ENCODE data around the gene SIGLEC7.

Gene SIGLEC7

GRCh38 chr19:51119611-51120010 is 22.5 kb upstream of the SIGLEC7 start:
- no peak for TF ChIP-seq CTCF (IDR thresholded peaks at IDR 0.05; ENCODE audit: low read depth, low read length)
- Histone ChIP-seq H3K36me3 (no peaks in the 10 kb centered on the region), H3K27me3 (ENCODE audit: insufficient read depth, low read depth, severe bottlenecking) (peaks cover 87% of the 10 kb centered on the region), H3K27ac (no peak overlapping the region), H3K4me3 (ENCODE audit: low read depth, low read length) (no peak overlapping the region), H3K9me3 (ENCODE audit: severe bottlenecking) (no peaks in the 10 kb centered on the region)
- no peak for DNase-seq

GRCh38 chr19:51120160-51120559 is 21.9 kb upstream of the SIGLEC7 start:
- Histone ChIP-seq H3K27ac (no peak overlapping the region), H3K27me3 (ENCODE audit: insufficient read depth, low read depth, severe bottlenecking) (peaks cover 87% of the 10 kb centered on the region), H3K4me3 (ENCODE audit: low read depth, low read length) (no peak overlapping the region), H3K36me3 (no peaks in the 10 kb centered on the region), H3K9me3 (ENCODE audit: severe bottlenecking) (no peaks in the 10 kb centered on the region)
- TF ChIP-seq CTCF (IDR thresholded peaks at IDR 0.05; ENCODE audit: low read depth, low read length): no peak
- DNase-seq: no peak

GRCh38 chr19:51121257-51121656 is 20.8 kb upstream of the SIGLEC7 start:
- no peak for TF ChIP-seq CTCF (IDR thresholded peaks at IDR 0.05; ENCODE audit: low read depth, low read length)
- H3K9me3 ChIP-seq (ENCODE audit: severe bottlenecking): no peaks in the 10 kb centered on the region
- peaks cover 87% of the 10 kb centered on the region for H3K27me3 ChIP-seq (ENCODE audit: insufficient read depth, low read depth, severe bottlenecking)
- H3K27ac ChIP-seq: no peak overlapping the region
- DNase-seq: no peak
- no peaks in the 10 kb centered on the region for H3K36me3 ChIP-seq
- H3K4me3 ChIP-seq (ENCODE audit: low read depth, low read length): no peak overlapping the region

- Histone ChIP-seq H3K36me3 (no peaks in the 10 kb centered on the region), H3K27ac (no peak overlapping the region), H3K4me3 (ENCODE audit: low read depth, low read length) (no peak overlapping the region), H3K27me3 (ENCODE audit: insufficient read depth, low read depth, severe bottlenecking) (peaks cover 87% of the 10 kb centered on the region), H3K9me3 (ENCODE audit: severe bottlenecking) (no peaks in the 10 kb centered on the region)
- no peak for TF ChIP-seq CTCF (IDR thresholded peaks at IDR 0.05; ENCODE audit: low read depth, low read length)
- no peak for DNase-seq
Observed at GRCh38 chr19:51122112-51122981, 19.8 kb upstream of the SIGLEC7 start.

- no peak for DNase-seq
Observed at GRCh38 chr19:51123381-51123800, 18.7 kb upstream of the SIGLEC7 start.

More at GRCh38 chr19:51123381-51123800, 18.7 kb upstream of the SIGLEC7 start:
- no peak overlapping the region for H3K27ac ChIP-seq
- no peak for TF ChIP-seq CTCF (IDR thresholded peaks at IDR 0.05; ENCODE audit: low read depth, low read length)
- peaks cover 87% of the 10 kb centered on the region for H3K27me3 ChIP-seq (ENCODE audit: insufficient read depth, low read depth, severe bottlenecking)
- no peak overlapping the region for H3K4me3 ChIP-seq (ENCODE audit: low read depth, low read length)
- no peaks in the 10 kb centered on the region for H3K9me3 ChIP-seq (ENCODE audit: severe bottlenecking)
- H3K36me3 ChIP-seq: no peaks in the 10 kb centered on the region

Data from WERI-Rb-1 (cell line).